Small intestine (tissue), 7 donors: Measurements from ENCODE around the gene CKMT2. TPM values are rescaled to one million over a fixed set of nuclear protein-coding genes. Genes with fewer than 3 reads are reported as not detected.

ENCODE experiments used
- DNase-seq, 2 donors: peaks; one replicate each; pipeline versions ENCODE4 v3.0.0 to v3.0.0-alpha.2; 2013
- FAIRE-seq: peaks from 2 replicates; lab custom pipeline; 2012; peaks lifted over from hg19 to GRCh38; lab: Jason Lieb, UNC
- H3K27ac ChIP-seq, 3 donors: one replicate each; pipeline ENCODE4 v1.5.1; 2013; ENCODE audit warnings: low read length in 2 of 3, mild to moderate bottlenecking in 2 of 3, control low read depth in 1 of 3, inconsistent platforms in 1 of 3, low read depth in 1 of 3, moderate library complexity in 1 of 3
- H3K27me3 ChIP-seq, 3 donors: one replicate each; pipeline ENCODE4 v1.6.1; 2013; ENCODE audit warnings: low read length in 3 of 3, inconsistent platforms in 1 of 3; ENCODE audit not compliant: control insufficient read depth in 3 of 3, insufficient read depth in 3 of 3
- H3K36me3 ChIP-seq, 3 donors: one replicate each; pipeline ENCODE4 v1.6.1; 2013; ENCODE audit warnings: low read length in 3 of 3, inconsistent platforms in 1 of 3, low read depth in 1 of 3, mild to moderate bottlenecking in 1 of 3, moderate library complexity in 1 of 3; ENCODE audit not compliant: control insufficient read depth in 3 of 3, insufficient read depth in 2 of 3
- H3K4me1 ChIP-seq, 3 donors: one replicate each; pipeline ENCODE4 v1.6.1; 2013; ENCODE audit warnings: low read length in 2 of 3, inconsistent platforms in 1 of 3, low read depth in 1 of 3, mild to moderate bottlenecking in 1 of 3, moderate library complexity in 1 of 3; ENCODE audit not compliant: control insufficient read depth in 3 of 3, insufficient read depth in 2 of 3
- H3K4me3 ChIP-seq, 3 donors: one replicate each; pipeline ENCODE4 v1.5.1; 2013; ENCODE audit warnings: low read length in 3 of 3, control low read depth in 1 of 3, inconsistent platforms in 1 of 3, low read depth in 1 of 3, mild to moderate bottlenecking in 1 of 3, moderate library complexity in 1 of 3
- H3K9me3 ChIP-seq, 2 donors: one replicate each; pipeline ENCODE4 v1.6.1; 2013; ENCODE audit warnings: low read depth in 1 of 2, low read length in 1 of 2; ENCODE audit not compliant: control insufficient read depth in 2 of 2, insufficient read depth in 1 of 2
- WGBS, 3 donors: extraction: QIAGEN DNeasy Blood & Tissue Kit; methylation state at CpG; one replicate each; pipeline ENCODE4 v1.1.7; 2013; 5-methylcytosine and 5-hydroxymethylcytosine counted together
- polyA plus RNA-seq, 4 donors: library from polyadenylated mRNA; stranded (reverse) in 3 of 4; unstranded in 1 of 4; fragments of 200-250 nt in 3 of 4; fragments of 120-200 nt in 1 of 4; gene quantifications; one replicate each; pipeline versions ENCODE4 v1.2.1 to v1.2.3, GENCODE V29; 2013
- donor health status: healthy with polysubstance abuse.
- donor health status: control.
- donor health status: control.
- donor health status: Bipolar disorder and iron deficiency.
- donor health status: healthy.

The CKMT2 gene
- polyA plus RNA-seq, 4 donors, result 1.9 to 9.7 (median 2.5) TPM

GRCh38 chr5:81235287-81236072, 2.4 kb downstream of the CKMT2 start:
- WGBS, 3 donors, result 76 to 82% (median 78%) methylated on average over 10 of the region's 10 CpGs
- peaks cover 0 to 17% (median 0%) of the 10 kb centered on the region in 3 donors for H3K36me3 ChIP-seq
- FAIRE-seq (no peak), DNase-seq (no peak)
- H3K4me1 ChIP-seq, result peaks cover 0 to 7% (median 0%) of the 10 kb centered on the region in 3 donors
- no peaks in the 10 kb centered on the region for H3K27me3 ChIP-seq
- H3K4me3 ChIP-seq, result no peak overlapping the region
- H3K9me3 ChIP-seq, result no peaks in the 10 kb centered on the region
- H3K27ac ChIP-seq, result no peak overlapping the region

- Histone ChIP-seq H3K27ac (no peak overlapping the region), H3K4me1 (peaks cover 0 to 3% (median 0%) of the 10 kb centered on the region in 3 donors), H3K27me3 (no peaks in the 10 kb centered on the region), H3K36me3 (peaks cover 0 to 17% (median 0%) of the 10 kb centered on the region in 3 donors), H3K9me3 (no peaks in the 10 kb centered on the region), H3K4me3 (no peak overlapping the region)
- FAIRE-seq (no peak), DNase-seq (no peak)
- 88 to 96% (median 91%) methylated on average over 4 of the region's 4 CpGs for WGBS, 3 donors
These were observed 5.3 kb downstream of the CKMT2 start for GRCh38 chr5:81238460-81238859.

GRCh38 chr5:81239613-81240012, 6.5 kb downstream of the CKMT2 start:
- Histone ChIP-seq H3K4me3 (no peak overlapping the region), H3K9me3 (no peaks in the 10 kb centered on the region), H3K27ac (no peak overlapping the region), H3K4me1 (peaks cover 0 to 3% (median 0%) of the 10 kb centered on the region in 3 donors), H3K36me3 (peaks cover 0 to 16% (median 0%) of the 10 kb centered on the region in 3 donors), H3K27me3 (no peaks in the 10 kb centered on the region)
- FAIRE-seq, result no peak
- WGBS, 3 donors, result 65 to 85% (median 79%) methylated on average over 5 of the region's 5 CpGs
- DNase-seq, result no peak

- 71 to 81% (median 80%) methylated on average over 5 of the region's 5 CpGs for WGBS, 3 donors
These were observed 7.9 kb downstream of the CKMT2 start for GRCh38 chr5:81241001-81241400.

GRCh38 chr5:81241961-81242648, 9.0 kb downstream of the CKMT2 start:
- H3K4me3 ChIP-seq, result no peak overlapping the region
- no peaks in the 10 kb centered on the region for H3K27me3 ChIP-seq
- FAIRE-seq, result no peak
- peaks cover 0 to 3% (median 0%) of the 10 kb centered on the region in 3 donors for H3K4me1 ChIP-seq
- H3K27ac ChIP-seq, result no peak overlapping the region
- WGBS, 3 donors, result 85 to 88% (median 87%) methylated on average over 8 of the region's 8 CpGs
- DNase-seq, result no peak
- H3K9me3 ChIP-seq, result no peaks in the 10 kb centered on the region
- peaks cover 0 to 14% (median 0%) of the 10 kb centered on the region in 3 donors for H3K36me3 ChIP-seq

More at GRCh38 chr5:81241001-81241400, 7.9 kb downstream of the CKMT2 start:
- H3K9me3 ChIP-seq, result no peaks in the 10 kb centered on the region
- H3K27ac ChIP-seq, result no peak overlapping the region
- no peak overlapping the region for H3K4me3 ChIP-seq
- H3K27me3 ChIP-seq, result no peaks in the 10 kb centered on the region
- DNase-seq, result no peak
- no peak for FAIRE-seq
- H3K4me1 ChIP-seq, result peaks cover 0 to 3% (median 0%) of the 10 kb centered on the region in 3 donors
- peaks cover 0 to 11% (median 0%) of the 10 kb centered on the region in 3 donors for H3K36me3 ChIP-seq

GRCh38 chr5:81242906-81243436, 9.8 kb downstream of the CKMT2 start:
- Histone ChIP-seq H3K36me3 (peaks cover 0 to 14% (median 0%) of the 10 kb centered on the region in 3 donors), H3K27me3 (no peaks in the 10 kb centered on the region), H3K27ac (no peak overlapping the region), H3K4me3 (no peak overlapping the region), H3K4me1 (peaks cover 0 to 3% (median 0%) of the 10 kb centered on the region in 3 donors), H3K9me3 (no peaks in the 10 kb centered on the region)
- DNase-seq, result no peak
- 47 to 60% (median 56%) methylated on average over 4 of the region's 4 CpGs for WGBS, 3 donors
- FAIRE-seq, result no peak

GRCh38 chr5:81244451-81244850, 11.3 kb downstream of the CKMT2 start:
- no peak overlapping the region for H3K27ac ChIP-seq
- WGBS, 3 donors, result 85 to 88% (median 88%) methylated on average over 4 of the region's 4 CpGs
- DNase-seq (no peak), FAIRE-seq (no peak)
- peaks cover 0 to 11% (median 0%) of the 10 kb centered on the region in 3 donors for H3K36me3 ChIP-seq
- peaks cover 0 to 3% (median 0%) of the 10 kb centered on the region in 3 donors for H3K4me1 ChIP-seq
- no peaks in the 10 kb centered on the region for H3K9me3 ChIP-seq
- no peak overlapping the region for H3K4me3 ChIP-seq
- H3K27me3 ChIP-seq, result no peaks in the 10 kb centered on the region

GRCh38 chr5:81245871-81246235, 12.7 kb downstream of the CKMT2 start:
- 80 to 89% (median 86%) methylated on average over 5 of the region's 5 CpGs for WGBS, 3 donors
- H3K4me1 ChIP-seq, result peaks cover 0 to 3% (median 0%) of the 10 kb centered on the region in 3 donors
- H3K9me3 ChIP-seq, result no peaks in the 10 kb centered on the region
- FAIRE-seq (no peak), DNase-seq (no peak)
- H3K4me3 ChIP-seq, result no peak overlapping the region
- H3K27me3 ChIP-seq, result no peaks in the 10 kb centered on the region
- no peak overlapping the region for H3K27ac ChIP-seq
- peaks cover 0 to 8% (median 0%) of the 10 kb centered on the region in 3 donors for H3K36me3 ChIP-seq
